Activated CD4-positive, alpha-beta T cell treated with anti-CD3 and anti-CD28 coated beads, Interleukin-2, amount 50 U/mL, for 24 hours (primary cell): ENCODE results near the gene GSPT1.
"Not testable (repeated sequence)": the region's sequence is repeated elsewhere in the genome, so short reads cannot be mapped to it uniquely, and the experiment has no call there.

Experiments used
- DNase-seq, 2 donors: peaks; one replicate each; pipeline ENCODE4 v3.0.0-alpha.2; 2020; ENCODE audit warnings: low read depth in 1 of 2, low spot score in 1 of 2

Gene GSPT1

GRCh38 chr16:11915644-11916523, at the start of gene GSPT1:
GSPT1 (minus strand) TSS chr16:11915956; CDS start chr16:11915720, 236 bp downstream.
- peak; percentile 98 to 99 for DNase-seq

GRCh38 chr16:11964761-11965551, 49.2 kb upstream of the GSPT1 start, which contains the start of gene TNFRSF17:
TNFRSF17 (plus strand) TSS chr16:11965210; CDS start chr16:11965325, 115 bp downstream.
- no peak for DNase-seq

DNA sequence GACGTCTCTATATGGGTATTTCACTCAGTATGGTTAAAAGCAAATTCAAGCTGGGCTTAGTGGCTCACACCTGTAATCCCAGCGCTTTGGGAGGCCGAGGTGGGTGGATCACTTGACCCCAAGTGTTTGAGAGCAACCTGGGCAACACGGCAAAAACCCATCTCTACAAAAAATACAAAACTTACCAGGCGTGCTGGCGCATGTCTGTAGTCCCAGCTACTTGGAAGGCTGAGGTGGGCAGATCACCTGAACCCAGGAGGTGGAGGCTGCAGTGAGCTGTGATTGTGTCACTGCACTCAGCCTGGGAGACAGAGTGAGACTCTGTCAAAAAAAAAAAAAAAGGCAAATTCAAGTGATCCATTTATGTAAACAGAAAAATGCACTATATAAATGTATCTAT, 48.0 kb upstream of the GSPT1 start:
- no peak for DNase-seq

DNA sequence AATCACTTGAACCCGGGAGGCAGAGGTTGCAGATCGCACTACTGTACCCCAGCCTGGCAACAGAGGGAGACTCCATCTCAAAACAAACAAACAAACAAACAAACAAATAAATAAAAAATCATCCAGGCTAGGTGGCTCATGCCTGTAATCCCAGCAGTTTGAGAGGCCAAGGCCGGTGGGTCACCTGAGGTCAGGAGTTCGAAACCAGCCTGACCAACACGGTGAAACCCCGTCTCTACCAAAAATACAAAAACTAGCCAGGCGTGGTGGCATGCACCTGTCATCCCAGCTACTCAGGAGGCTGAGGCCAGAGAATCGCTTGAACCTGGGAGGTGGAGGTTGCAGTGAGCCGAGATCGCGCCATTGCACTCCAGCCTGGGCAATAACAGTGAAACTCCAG, 47.2 kb upstream of the GSPT1 start:
- DNase-seq = not testable (repeated sequence)

DNA sequence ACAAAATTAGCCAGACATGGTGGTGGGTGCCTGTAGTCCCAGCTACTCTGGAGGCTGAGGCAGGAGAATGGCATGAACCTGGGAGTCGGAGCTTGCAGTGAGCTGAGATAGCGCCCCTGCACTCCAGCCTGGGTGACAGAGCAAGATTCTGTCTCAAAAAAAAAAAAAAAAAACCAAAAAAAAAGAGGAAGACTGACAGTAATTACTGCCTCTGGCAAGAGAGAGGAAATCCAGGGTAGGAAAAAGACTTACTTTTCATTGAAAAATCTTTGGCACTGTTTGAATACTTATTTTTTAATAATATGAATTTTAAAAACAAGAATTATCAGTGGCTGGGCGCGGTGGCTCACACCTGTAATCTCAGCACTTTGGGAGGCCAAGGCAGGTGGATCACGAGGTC, 46.7 kb upstream of the GSPT1 start:
- not testable (repeated sequence) for DNase-seq

DNA sequence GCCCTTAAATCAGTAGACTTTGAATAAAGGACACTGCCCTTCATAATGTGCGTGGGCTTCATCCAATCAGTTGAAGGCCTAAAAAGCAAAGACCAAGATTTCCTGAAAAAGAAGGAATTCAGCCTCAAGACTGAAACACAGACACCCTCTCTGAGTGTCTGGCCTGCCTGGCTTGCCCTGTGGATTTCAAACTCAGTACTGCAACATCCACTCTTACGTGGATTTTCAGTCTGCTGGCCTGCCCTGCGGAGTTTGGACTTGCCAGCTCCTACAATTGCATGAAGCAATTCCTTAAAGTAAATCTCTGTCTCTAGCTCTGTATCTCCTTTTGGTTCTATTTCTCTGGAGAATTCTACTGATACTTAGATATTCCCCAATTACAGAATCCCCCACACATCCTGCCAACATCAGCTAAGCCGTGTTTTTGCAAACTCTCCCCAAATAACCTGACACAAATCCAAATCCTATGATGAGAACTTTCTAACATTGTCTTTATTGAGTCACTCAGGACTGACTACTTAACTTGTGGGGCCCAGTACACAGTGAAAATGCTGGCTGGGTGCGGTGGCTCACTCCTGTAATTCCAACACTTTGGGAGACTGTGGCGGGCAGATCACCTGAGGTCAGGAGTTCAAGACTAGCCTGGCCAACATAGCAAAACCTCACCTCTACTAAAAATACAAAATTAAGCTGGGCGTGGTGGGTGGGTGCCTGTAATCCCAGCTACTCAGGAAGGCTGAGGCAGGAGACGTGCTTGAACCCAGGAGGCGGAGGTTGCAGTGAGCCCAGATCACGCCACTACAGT, 42.0 kb upstream of the GSPT1 start:
- DNase-seq = no peak

GRCh38 chr16:11956558-11956957, 40.8 kb upstream of the GSPT1 start:
- DNase-seq = no peak

DNA sequence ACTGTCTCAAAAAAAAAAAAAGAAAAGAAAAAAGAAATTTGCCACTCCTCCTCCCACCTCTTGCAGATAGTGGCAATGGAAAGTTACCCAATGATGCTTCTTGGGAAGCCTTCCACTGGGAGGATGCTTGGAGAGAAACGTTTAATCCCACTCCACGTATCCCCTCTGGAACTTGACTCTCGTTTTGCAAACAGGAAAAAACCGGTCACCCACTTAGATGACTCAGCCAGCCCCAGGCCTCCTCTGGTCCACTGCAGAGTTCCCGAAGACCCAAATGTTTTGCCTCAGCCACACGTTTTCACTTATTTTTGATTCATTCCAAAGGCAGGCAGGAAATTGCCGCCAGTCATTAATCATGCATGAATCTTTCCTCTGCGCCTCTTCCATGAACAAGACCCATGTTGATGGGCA, 40.0 kb upstream of the GSPT1 start:
- DNase-seq = no peak

DNA sequence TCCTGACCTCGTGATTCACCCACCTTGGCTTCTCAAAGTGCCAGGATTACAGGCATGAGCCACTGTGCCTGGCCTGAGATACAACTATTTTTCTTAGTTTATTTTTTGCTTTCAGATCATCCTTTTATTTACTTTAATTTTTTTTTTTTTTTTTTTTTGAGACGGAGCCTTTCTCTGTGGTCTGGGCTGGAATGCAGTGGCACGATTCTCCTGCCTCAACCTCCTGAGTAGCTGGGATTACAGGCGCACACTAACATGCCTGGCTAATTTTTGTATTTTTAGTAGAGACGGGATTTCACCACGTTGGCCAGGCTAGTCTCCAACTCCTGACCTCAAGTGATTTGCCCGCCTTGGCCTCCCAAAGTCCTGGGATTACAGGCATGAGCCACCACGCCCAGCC, 37.8 kb upstream of the GSPT1 start:
- not testable (repeated sequence) for DNase-seq

GRCh38 chr16:11950388-11950787, 34.6 kb upstream of the GSPT1 start:
- no peak for DNase-seq

- DNase-seq = no peak
Measured at GRCh38 chr16:11949527-11949926, 33.8 kb upstream of the GSPT1 start.

- DNase-seq = no peak
Measured at GRCh38 chr16:11948819-11949218, 33.1 kb upstream of the GSPT1 start.

DNA sequence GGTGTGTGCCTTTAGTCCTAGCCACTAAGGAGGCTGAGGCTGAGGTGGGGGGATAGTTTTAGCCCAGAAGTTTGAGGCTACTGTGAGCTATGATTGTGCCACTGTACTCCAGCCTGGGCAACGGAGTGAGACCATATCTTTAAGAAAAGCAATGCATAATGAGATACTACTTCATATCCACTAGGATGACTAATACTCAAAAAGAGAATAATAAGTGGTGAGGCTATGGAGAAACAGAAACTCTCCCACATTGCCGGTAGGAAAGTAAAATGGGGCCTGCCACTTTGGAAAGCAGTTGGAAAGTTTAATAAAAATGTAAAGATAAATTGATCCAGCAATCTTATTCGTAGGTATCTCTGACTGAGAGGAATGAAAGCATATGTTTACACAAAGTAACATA, 30.7 kb upstream of the GSPT1 start:
- no peak for DNase-seq

DNA sequence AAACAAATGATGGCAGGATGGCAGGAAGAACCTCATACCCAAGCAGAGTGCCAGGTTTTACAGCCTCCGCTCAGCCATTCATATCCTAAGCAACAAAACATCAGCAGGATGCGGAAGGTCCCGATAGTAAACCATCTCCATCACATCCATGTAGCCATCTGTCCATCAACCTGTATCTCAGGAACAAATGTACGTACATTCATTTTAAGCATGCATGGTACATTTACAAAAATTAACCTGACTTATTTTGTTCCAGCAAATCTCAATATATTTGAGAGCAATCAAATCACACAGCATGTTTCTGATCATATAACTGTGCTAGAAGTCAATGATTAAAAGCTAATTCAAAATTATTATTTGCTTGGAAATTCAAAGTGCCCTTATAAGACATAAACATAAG, 26.2 kb upstream of the GSPT1 start, which contains the start of gene NPIPB2:
Gene NPIPB2, minus strand, starts transcription at position 101 of the 400 bp plus-strand sequence. Its CDS starts 0 bp downstream, at position 101.
- DNase-seq = not testable (repeated sequence)

- DNase-seq = not testable (repeated sequence)
Measured at GRCh38 chr16:11927350-11927749, 11.6 kb upstream of the GSPT1 start.

DNA sequence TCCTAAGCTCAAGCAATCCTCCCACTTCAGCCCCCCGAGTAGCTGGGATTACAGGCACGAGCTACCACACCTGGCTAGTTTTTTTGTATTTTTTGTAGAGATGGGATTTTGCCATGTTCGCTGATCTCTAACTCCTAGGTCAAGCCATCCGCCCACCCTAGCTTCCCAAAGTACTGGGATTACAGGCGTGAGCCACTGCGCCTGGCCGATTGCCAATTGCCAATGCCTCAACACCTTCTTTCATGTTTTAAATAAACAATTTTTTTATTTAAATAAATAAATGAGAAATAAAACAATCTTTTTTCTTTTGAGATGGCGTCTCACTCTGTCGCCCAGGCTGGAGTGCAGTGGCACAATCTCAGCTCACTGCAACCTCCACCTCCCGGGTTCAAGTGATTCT, 8.3 kb upstream of the GSPT1 start:
- DNase-seq = not testable (repeated sequence)

GRCh38 chr16:11916524-11917285, 949 bp upstream of the GSPT1 start:
- DNase-seq = no peak

- peak in 1 of 2 donors; percentile 9 for DNase-seq
Measured at GRCh38 chr16:11915114-11915643, 577 bp downstream of the GSPT1 start.

- peak; percentile 14 to 25 for DNase-seq
Measured at GRCh38 chr16:11914210-11915113, 1.3 kb downstream of the GSPT1 start.
